Activated CD8-positive, alpha-beta memory T cell treated with anti-CD3 and anti-CD28 coated beads, Interleukin-2, amount 50 U/mL, for 1 hour (primary cell): ENCODE data around the gene C11orf42.
"Not testable (repeated sequence)": the region's sequence is repeated elsewhere in the genome, so short reads cannot be mapped to it uniquely, and the experiment has no call there.

Experiments used
- DNase-seq: peaks from one replicate; pipeline ENCODE4 v3.0.0-alpha.2; 2020; ENCODE audit errors: extremely low read depth

The C11orf42 gene

DNA sequence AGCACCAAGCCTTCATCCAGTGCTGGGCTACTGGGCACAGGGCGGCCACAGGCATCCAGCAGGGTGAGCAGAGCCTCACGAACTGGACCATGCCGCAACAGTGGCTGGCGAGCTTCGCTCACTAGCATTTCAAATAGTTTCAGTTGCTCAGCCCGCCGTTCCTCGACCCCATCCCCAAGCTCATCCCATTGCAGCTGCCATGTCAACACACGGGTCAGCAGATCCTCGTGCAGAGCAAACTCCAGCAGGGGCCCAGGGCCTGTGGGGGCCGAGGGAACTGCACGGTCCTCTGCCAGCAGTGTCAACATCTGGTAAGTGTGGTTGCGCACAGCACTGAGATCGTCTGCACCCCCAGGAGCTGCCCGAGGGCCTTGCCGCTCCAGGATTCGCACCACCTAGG is 18.5 kb downstream of the C11orf42 start:
- DNase-seq: no peak

DNA sequence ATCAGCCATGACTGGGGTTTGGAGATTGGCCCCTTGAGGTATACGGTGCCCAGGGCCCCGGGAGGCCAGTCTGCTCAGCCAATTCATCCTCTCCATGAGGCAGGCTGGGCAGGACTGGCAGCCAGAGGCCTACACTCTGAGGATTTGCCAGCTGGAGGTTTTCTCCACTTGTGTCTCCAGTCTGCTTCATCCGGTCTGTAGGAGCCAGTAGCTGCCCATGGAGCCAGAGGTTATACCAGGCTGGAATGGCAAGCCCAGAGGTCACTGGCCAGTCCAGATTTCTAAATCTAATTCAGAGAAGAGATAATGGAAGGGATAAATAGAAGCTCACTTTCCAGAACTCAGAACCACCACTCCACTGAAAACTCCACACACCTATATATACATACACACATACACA is 19.1 kb downstream of the C11orf42 start:
- no peak for DNase-seq

DNA sequence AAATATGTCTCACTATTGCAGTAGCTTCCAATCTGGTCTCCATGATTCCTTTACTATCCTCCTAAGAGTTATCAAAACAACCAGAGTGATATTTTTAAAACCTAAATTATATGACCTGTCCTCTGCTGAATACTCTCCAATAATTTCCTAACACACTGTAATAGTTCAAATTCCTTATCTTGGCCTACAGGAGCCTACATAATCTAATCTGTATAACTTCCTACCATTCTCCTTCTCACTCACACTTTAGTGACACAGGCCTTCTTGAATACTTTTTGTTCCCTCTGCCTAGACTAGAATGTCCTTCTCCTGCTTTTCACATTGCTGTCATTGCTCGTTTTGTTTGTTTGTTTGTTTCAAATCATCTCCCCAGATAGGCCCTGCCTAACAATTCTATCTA is 19.7 kb downstream of the C11orf42 start:
- no peak for DNase-seq

DNA sequence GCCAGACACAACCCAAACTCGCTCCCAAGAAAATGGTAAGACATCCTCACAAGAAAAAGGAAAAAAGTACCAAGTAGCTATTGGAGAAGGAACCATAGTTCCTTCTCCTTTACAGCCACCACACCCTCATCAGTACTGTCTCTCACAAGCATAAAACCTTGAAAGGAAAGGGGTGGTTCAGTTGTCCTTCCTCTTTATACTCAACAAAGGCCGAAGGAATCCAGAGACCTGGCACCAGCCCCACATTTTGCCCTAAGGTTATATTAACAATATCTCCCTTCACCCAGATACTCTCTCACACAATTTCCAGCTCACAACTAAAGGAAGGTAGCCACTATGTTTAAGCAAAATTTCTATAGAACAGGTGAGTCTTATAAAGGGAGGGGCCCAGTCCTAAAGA is 20.5 kb downstream of the C11orf42 start:
- no peak for DNase-seq

DNA sequence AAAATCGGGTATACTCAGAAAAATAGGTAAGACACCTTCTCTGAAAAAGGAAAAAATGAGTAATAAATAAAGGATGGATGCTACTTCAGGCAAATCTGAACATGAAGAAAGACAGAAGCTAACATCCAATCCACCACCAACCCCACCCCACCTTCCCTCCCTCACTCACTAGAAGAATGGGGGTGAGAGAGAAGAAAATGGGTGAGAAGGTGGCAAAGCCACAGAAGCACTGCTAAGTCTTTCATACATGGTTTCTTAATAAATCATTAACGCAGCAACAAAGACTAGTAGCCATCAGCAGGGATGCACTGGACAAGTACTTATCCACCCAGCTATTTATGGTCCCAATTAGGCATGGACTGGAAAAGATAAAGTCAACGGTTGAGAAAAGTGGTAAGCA is 23.2 kb downstream of the C11orf42 start:
- DNase-seq: no peak

DNA sequence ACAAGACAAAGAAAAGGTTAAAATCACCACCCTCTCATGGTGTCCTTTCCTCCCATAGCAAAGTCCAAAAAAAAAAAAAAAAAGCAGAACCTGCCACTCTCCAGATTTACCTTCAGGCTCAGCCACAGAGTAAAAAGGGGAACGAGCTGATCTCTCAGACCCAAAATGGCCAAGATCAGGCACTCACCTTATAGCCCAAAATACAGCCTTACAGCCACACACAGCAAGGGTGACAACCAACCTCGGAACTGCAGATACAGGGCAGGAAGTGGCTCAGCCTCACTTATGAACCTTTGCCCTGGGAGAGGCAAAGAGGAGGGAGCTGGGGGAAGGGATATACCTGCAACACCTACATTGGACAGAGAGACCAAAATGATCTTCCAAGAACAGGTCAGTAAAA is 24.6 kb downstream of the C11orf42 start:
- DNase-seq: no peak

DNA sequence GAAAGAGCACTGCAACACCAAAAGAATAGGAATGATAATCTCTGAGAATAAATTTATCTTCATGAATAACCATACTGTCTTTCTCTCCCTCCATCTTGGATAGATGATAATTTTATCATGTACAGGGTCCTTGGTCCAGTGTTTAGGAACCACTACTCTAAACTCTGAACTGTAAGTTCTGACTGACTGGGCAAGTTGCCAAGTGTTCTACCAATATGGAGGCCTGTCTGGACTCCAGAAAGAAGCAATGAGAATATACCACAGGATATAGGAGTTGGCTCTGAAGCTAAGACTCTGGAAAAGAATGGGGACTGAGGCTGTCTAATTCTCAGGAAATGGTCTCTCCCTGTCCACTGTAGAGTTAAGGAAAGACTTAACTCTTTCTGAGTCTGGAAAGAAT is 27.5 kb downstream of the C11orf42 start:
- DNase-seq: no peak

DNA sequence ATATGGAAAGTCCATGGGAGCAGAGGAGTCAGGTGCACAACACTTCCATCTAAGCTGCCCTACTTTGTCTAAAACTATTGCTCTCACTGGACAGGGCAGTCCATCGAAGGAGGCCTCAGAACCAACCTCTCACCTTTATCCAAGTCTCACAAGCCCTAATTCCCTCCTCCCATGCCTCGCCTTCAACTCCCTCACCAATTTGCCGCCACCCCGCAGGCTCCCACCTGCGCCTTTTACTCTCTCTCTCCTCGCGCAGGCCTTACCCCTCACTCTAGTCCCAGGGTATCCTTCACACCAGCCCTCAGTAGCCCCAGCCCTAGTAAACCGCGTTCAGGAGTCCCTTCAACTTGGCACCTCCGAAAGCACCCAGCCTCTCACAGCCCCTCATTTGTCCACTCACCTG is 28.6 kb downstream of the C11orf42 start:
- no peak for DNase-seq

DNA sequence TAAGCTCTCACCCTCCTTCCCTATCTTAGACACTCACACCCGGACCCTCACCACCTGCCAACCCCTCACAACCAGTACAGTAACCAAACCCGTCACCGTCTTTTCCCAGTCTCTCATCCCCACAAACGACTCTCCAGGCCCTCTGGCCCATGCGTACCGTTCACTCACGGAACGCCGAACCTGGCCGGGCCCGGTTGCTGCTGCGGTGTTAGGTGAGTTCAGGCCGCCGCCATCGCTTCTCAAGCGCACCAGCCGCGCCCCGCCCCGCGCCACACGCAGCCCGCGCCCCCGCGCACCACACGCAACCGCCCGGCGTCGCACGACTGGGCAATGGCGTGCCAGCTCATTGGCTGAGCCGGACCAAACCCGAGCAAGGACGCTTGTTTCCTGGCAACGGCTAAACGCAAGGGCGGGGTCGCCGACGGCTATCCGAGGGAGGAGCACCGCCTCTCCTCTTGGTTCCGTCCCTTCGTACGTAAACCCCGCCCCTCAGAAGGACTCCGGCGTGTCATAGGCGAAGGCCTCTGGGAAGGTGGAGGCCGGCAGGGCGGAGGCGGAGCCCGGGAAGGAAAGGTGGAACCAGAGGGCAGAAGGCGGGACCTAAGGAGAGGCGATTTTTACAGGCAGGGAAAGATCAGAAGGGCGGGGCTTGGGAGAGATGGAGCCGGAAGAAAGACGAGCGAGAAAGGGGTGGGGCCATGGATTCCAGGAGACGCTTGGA is 29.2 kb downstream of the C11orf42 start, which contains the start of gene FHIP1B:
Gene FHIP1B (minus strand): TSS at position 250 of the 721 bp plus-strand sequence. CDS start 10,120 bp downstream, outside the sequence.
- peak; percentile 98 for DNase-seq

DNA sequence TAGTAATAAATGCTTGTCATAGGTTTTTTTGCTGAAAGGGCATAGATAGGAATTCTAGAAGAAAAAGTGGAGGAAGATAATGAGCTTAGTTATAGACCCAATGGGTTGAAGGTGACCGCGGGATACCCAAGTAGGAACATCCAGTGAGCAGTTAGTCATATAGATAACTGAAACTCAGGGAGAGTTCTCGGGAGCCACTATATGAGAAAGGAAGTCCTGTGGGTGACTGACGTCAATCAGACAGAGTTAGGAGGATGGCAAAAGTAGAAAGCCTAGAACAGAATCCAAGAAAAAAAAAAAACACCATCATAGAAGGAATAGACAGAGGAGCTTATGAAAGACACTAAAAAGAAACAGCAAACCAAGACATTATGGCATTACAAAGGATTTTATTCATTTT is 31.9 kb downstream of the C11orf42 start:
- no peak for DNase-seq

DNA sequence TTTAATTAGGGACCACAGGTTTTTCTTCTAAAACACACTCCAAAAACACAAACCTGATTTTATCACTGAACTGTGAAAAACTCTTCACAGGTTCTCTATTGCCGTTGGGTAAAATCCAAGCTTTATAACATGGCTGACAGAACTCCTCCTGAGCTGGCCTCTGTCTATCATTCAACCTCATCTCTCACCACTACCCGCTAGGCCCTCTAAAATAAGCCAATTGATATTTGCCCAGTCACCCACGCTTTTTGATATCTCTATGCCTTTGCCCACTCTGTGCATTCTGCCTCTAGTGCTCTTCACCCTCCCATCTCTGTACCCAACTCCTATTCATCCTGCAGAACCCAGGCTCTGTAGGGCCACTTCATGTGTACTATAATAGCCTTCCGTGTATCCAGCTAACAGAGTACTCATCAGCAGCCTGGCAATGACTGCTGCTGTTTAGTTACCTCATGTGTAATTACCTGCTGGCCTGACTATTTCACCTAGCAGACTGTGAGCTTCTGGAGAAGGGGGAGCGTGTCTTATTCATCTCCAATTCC is 32.5 kb downstream of the C11orf42 start:
- DNase-seq: no peak

DNA sequence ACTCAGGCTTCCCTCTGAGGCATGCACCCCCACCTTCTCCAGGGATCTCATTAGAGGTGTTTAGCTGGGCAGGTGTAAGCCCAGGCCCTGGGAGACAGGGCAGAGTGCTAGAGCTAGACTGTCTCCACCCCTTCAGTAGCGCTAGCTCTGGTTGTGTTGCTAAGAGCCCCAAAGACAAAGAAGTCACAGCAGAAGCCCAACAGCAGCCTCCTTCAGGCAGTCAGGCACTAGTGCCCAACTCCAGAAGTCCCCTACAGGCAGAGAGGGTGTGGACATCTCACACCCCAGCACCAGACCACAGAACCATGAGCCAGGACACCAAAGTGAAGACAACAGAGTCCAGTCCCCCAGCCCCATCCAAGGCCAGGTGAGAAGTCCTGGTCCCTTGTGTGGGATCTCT is 33.5 kb downstream of the C11orf42 start, which contains the start of gene CNGA4:
Gene CNGA4 (plus strand): TSS at position 188 of the 400 bp plus-strand sequence. CDS start 118 bp downstream, at position 306.
- DNase-seq: no peak

DNA sequence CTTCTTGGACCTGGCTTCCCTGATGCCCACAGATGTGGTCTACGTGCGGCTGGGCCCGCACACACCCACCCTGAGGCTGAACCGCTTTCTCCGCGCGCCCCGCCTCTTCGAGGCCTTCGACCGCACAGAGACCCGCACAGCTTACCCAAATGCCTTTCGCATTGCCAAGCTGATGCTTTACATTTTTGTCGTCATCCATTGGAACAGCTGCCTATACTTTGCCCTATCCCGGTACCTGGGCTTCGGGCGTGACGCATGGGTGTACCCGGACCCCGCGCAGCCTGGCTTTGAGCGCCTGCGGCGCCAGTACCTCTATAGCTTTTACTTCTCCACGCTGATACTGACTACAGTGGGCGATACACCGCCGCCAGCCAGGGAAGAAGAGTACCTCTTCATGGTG is 34.8 kb downstream of the C11orf42 start:
- DNase-seq: no peak

DNA sequence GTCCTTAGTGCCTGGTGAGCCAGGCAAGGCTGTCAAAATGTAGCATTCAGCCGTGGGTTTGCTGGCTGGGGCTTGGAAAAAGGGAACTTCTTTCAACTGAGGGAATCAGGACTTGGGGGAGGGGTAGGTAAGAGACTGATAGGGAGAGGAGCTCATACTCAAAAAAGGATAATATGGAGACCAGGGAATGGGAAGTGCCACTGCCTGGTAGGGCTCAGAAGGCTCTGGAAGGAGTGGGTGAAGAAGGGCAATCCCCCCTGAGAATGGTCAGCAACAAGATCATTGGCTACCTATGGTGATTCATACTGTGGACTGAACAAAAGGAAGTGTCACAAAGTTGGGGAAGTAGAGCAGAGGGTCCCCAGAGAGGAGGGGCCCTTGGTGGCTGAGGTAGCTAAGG is 35.4 kb downstream of the C11orf42 start:
- no peak for DNase-seq

DNA sequence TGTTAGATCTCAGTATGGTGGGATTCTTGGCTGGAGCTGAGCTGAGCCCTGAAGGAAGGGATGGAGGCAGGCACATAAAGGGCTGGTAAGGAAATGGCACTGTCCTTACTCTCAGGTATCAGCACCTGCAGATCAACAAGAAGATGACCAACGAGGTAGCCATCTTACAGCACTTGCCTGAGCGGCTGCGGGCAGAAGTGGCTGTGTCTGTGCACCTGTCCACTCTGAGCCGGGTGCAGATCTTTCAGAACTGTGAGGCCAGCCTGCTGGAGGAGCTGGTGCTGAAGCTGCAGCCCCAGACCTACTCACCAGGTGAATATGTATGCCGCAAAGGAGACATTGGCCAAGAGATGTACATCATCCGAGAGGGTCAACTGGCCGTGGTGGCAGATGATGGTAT is 36.0 kb downstream of the C11orf42 start:
- DNase-seq: no peak

DNA sequence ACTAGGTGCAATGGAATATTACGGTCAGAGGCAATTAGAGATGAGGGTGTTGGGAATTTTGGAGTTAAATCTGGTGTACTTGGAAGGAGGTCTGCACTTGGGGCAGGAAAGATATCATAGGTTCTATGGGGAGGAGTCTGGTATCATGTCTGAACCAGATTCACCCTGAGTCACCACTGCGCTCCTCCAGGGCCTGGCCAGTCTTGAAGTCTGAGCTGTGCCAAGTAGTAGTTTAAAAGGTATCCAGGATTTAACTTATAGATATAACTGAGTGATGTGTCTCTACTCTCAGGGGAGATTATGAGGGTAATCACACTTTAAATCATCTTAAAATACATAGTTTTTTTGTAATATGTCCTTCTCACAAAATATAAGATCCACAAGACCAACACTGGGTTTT is 40.2 kb downstream of the C11orf42 start:
- no peak for DNase-seq

DNA sequence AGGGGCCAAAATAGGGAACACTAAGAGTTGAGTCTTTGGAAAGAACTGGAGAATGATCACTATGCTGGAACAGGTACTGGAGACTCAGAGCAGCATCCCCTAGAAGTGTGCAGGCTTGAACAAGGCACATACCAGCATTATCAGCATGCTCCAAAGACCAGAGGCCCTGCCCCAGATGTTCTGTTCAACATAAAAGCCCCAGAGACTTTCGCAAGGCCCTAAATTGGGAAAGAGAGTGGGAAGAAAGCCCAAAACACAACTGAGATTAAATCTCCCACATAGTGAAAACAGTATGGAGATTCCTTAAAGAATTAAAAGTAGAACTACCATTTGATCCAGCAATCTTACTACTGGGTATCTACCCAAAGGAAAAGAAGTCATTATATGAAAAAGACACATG is 42.9 kb downstream of the C11orf42 start:
- DNase-seq: no peak

DNA sequence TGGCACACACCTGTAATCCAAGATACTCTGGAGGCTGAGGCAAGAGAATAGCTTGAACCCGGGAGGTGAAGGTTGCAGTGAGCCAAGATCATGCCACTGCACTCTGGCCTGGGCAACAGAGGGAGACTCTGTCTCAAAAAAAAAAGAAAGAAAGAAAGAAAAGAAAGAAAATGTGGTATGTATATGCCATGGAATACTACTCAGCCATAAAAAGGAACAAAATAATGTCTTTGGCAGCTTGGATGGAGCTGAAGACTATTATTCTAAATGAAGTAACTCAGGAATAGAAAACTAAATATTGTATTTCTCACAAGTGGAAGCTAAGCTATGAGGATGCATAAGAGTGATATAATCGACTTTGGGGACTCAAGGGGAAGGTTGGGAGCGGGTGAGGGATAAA is 43.5 kb downstream of the C11orf42 start:
- not testable (repeated sequence) for DNase-seq

DNA sequence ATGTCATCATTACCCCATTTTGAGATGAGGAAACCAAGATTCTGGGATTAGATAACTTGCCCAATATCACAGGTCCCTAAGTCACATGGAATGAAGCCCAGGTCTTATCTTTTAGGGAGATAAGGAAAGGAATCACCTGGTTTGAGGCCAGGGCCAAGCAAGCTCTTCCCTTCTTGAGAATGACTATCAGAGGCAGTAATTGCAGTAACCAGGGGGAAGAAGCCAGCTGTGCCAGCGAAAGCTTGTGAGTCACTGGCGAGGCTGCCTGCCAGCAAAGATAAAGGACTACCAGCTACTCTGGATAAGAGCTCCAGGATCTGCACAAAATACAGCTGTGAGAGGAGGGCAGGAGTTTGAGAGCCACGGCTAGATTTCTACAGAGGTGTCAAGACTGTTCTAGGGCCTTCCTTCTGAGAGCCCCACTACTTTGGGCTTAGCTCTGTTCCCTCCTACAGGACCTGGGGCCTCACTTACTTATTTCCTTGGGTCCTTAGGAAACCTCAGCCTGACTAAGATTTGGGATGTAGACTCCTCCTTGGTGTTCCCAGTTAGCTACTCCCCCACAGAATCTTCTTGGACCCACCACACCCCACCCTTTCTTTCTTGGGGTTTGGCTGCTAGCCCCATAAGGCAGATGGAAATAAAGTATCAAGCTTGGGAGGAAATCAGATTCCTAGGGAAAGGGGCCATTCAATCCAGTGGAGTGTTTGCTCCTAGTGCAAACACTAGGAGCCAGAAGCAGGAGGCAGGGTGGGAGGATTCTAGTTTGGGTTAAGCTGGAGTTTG is 44.6 kb downstream of the C11orf42 start:
- no peak for DNase-seq

DNA sequence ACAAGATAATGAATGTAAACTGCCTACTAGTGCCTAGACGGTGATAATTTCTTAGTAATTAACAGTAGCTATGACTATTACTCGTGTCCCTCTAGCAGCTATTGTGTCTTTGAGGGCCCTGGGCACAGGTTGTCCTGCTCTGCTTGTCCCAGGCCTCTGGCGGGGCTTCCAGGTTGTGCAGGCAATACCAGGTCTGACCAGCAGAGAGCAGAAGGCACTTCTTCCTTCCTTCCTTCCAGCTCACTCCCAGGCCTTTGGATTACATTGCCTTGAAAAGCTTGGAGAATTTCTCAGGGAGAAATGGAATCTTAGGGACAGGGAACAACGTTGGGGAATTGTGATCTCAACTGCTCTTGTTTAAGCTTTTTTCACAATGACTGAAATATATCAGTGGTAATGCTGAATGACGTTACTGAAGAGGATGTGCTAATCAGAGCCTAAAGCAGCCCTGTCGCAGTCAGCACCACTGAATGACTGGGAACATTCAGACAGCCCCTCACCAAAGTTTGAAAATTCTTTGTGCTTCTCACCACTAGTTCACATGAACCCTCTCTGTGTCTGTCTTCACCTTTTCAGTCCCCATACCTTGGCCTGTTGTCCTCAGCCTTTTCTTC is 45.9 kb downstream of the C11orf42 start:
- DNase-seq: no peak

DNA sequence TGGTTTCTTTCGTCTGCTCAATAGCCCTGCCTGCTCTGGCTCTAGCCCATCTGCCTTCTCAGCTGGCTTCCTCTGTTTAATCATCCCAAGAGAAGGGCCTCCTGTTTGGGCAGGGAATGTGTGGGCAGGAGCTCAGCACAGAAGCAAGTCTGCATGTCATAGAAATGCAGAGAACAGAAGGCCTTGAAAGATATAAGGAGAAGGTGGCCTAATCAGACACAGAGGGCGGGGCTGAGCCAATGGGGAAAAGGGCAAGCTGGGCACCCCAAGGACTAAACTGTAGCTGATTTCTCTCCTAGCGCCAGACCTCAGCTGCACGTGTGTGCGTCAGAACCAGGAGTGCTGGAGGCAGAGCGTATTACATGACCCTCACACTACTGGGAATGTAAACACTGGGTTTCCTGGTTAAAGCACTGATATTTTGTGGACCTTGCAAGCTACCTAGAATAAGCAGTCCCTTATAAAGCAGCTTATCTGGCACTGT is 46.7 kb downstream of the C11orf42 start:
- DNase-seq: no peak

DNA sequence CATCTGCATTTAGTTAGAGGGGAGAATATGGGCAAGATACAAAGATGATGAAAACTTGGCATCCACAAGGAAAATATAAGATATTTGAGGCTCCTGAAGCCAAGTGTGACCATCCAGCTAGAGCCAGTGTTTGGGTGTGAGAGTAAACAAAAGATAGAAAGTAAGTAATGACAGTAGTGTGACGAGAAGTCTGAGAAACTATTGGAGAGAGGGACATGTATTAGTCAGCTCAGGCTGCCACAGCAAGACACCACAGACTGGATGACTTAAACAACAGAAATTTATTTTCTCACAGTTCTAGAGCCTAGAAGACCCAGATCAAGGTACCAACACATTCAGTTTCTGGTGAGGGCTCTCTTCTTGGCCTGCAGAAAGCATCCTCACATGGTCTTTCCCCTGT is 47.8 kb downstream of the C11orf42 start:
- no peak for DNase-seq
